Ishikawa (cell line): ENCODE results near the gene PEAK3.

Experiments
- CEBPB ChIP-seq: IDR thresholded peaks from 2 replicates; pipeline ENCODE4 v1.6.1; 2012
- CREB1 ChIP-seq: IDR thresholded peaks from 2 replicates; pipeline ENCODE4 v1.6.1; 2012; ENCODE audit warnings: low read depth
- EP300 ChIP-seq: IDR thresholded peaks from 2 replicates; pipeline ENCODE4 v1.6.1; 2012; ENCODE audit warnings: borderline replicate concordance
- RAD21 ChIP-seq: IDR thresholded peaks from 2 replicates; pipeline ENCODE4 v1.6.1; 2012; ENCODE audit warnings: low read depth
- TAF1 ChIP-seq: IDR thresholded peaks from 2 replicates; pipeline ENCODE4 v1.6.1; 2012; ENCODE audit warnings: low read depth, mild to moderate bottlenecking
- TEAD4 ChIP-seq: IDR thresholded peaks from 2 replicates; pipeline ENCODE4 v1.6.1; 2012
- YY1 ChIP-seq: IDR thresholded peaks from 2 replicates; pipeline ENCODE4 v1.6.1; 2012; ENCODE audit warnings: low read depth
- ZBTB7A ChIP-seq: IDR thresholded peaks from 2 replicates; pipeline ENCODE4 v1.6.1; 2012; ENCODE audit warnings: low read depth
- TF ChIP-seq, protein P1 (sequence below): IDR thresholded peaks from 2 replicates; pipeline ENCODE4 v1.6.1; 2012
- TF ChIP-seq, protein P2 (sequence below): IDR thresholded peaks from 2 replicates; pipeline ENCODE4 v1.6.1; 2012; ENCODE audit warnings: low read depth, mild to moderate bottlenecking

DNA sequence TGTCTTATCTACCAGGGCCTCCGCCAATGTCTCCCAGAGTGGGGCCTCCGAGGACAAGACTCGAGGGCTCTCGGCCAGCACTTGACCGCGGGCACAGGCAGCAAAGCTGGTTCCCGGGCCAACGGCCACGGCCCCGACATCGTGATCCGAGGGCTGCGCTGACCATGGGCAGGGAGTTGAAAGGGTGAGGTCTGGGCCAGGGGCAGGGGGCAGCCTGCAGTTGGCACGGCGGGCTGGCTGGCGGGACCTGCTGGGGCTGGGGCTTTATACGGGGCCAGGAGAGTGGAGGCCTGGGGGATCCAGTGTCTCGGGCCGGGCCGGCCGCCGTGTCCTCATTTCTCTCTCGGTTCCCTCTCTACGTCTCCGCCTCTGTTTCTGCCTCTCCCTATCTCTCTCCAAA is 35.8 kb upstream of the PEAK3 start:
- TF ChIP-seq RAD21 (no peak), EP300 (no peak), TAF1 (no peak), CREB1 (no peak), CEBPB (no peak), ZBTB7A (no peak), YY1 (no peak), TEAD4 (no peak)
- TF ChIP-seq, protein P1, sequence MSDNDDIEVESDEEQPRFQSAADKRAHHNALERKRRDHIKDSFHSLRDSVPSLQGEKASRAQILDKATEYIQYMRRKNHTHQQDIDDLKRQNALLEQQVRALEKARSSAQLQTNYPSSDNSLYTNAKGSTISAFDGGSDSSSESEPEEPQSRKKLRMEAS: no peak
- TF ChIP-seq, protein P2, sequence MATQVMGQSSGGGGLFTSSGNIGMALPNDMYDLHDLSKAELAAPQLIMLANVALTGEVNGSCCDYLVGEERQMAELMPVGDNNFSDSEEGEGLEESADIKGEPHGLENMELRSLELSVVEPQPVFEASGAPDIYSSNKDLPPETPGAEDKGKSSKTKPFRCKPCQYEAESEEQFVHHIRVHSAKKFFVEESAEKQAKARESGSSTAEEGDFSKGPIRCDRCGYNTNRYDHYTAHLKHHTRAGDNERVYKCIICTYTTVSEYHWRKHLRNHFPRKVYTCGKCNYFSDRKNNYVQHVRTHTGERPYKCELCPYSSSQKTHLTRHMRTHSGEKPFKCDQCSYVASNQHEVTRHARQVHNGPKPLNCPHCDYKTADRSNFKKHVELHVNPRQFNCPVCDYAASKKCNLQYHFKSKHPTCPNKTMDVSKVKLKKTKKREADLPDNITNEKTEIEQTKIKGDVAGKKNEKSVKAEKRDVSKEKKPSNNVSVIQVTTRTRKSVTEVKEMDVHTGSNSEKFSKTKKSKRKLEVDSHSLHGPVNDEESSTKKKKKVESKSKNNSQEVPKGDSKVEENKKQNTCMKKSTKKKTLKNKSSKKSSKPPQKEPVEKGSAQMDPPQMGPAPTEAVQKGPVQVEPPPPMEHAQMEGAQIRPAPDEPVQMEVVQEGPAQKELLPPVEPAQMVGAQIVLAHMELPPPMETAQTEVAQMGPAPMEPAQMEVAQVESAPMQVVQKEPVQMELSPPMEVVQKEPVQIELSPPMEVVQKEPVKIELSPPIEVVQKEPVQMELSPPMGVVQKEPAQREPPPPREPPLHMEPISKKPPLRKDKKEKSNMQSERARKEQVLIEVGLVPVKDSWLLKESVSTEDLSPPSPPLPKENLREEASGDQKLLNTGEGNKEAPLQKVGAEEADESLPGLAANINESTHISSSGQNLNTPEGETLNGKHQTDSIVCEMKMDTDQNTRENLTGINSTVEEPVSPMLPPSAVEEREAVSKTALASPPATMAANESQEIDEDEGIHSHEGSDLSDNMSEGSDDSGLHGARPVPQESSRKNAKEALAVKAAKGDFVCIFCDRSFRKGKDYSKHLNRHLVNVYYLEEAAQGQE: no peak
